Activated CD8-positive, alpha-beta T cell treated with anti-CD3 and anti-CD28 coated beads, Interleukin-2, amount 10 ng/mL, durations not matched to agents 7 days and 5 days (primary cell): Measurements from ENCODE around the gene PCGF3. TPM values are rescaled to one million over a fixed set of nuclear protein-coding genes. Genes with fewer than 3 reads are reported as not detected.

Experiments
- ATAC-seq: fragments of 150-1000 bp; cut with Tn5 transposase; one replicate; pipeline ENCODE4 v1.10.0; 2021; ENCODE audit warnings: moderate library complexity
- CTCF ChIA-PET: fragments of 350-600 bp; sonication (Branson Sonifier 250); formaldehyde crosslinking; loops from one replicate; lab custom pipeline; 2021; ENCODE audit warnings: antibody characterized with exemption; lab: Charles Lee
- POLR2A ChIA-PET: fragments of 350-600 bp; sonication (Branson Sonifier 250); formaldehyde crosslinking; loops from one replicate; lab custom pipeline; 2021; ENCODE audit warnings: antibody characterized with exemption; lab: Charles Lee
- DNase-seq: peaks from one replicate; pipeline ENCODE4 v3.0.0-alpha.2; 2020
- H3K27ac Mint-ChIP-seq: one replicate; pipeline ENCODE4 v1.8.0; 2021; ENCODE audit warnings: mild to moderate bottlenecking, mixed read lengths
- H3K27me3 Mint-ChIP-seq: one replicate; pipeline ENCODE4 v1.8.0; 2021; ENCODE audit warnings: low read depth, mixed read lengths
- H3K36me3 Mint-ChIP-seq: one replicate; pipeline ENCODE4 v1.8.0; 2021; ENCODE audit warnings: low read depth, mixed read lengths
- H3K4me1 Mint-ChIP-seq: one replicate; pipeline ENCODE4 v1.8.0; 2021; ENCODE audit warnings: low read depth, mixed read lengths
- H3K4me3 Mint-ChIP-seq: one replicate; pipeline ENCODE4 v1.8.0; 2021; ENCODE audit warnings: mild to moderate bottlenecking, mixed read lengths
- H3K9me3 Mint-ChIP-seq: one replicate; pipeline ENCODE4 v1.8.0; 2022; ENCODE audit warnings: mixed read lengths; ENCODE audit not compliant: insufficient read depth
- total RNA-seq, 2 experiments: library from RNA; stranded (reverse); gene quantifications; one replicate each; pipeline ENCODE4 v1.2.3, GENCODE V29; 2021

Gene PCGF3
- total RNA-seq, 2 experiments from 2014 or later, result 33.5 to 36.2 TPM

- H3K36me3 Mint-ChIP-seq, result peaks cover 31% of the 10 kb centered on the region
- H3K4me1 Mint-ChIP-seq, result peaks cover 18% of the 10 kb centered on the region
- ChIA-PET POLR2A (interaction anchor here (0.8 kb wide), 1 partner anchor 9 kb away, joined by 3 read pairs; no protein-coding TSS in a partner anchor), CTCF (interaction anchor here (0.9 to 1.3 kb wide), 2 partner anchors 8 to 71 kb away, joined by 3 to 6 read pairs; no protein-coding TSS in a partner anchor)
- H3K4me3 Mint-ChIP-seq, result no peak overlapping the region
- ATAC-seq (no peak), DNase-seq (no peak)
- H3K27me3 Mint-ChIP-seq, result no peaks in the 10 kb centered on the region
- H3K27ac Mint-ChIP-seq, result peak overlapping the region; percentile 34
- no peaks in the 10 kb centered on the region for H3K9me3 Mint-ChIP-seq
Observed at GRCh38 chr4:671769-672168, 33.9 kb upstream of the PCGF3 start.

- ATAC-seq, result peak; percentile 12
- Mint-ChIP-seq H3K9me3 (no peaks in the 10 kb centered on the region), H3K4me1 (peaks cover 18% of the 10 kb centered on the region), H3K36me3 (peaks cover 31% of the 10 kb centered on the region), H3K27ac (peak overlapping the region; percentile 87), H3K4me3 (peak overlapping the region; percentile 86), H3K27me3 (no peaks in the 10 kb centered on the region)
- ChIA-PET CTCF (interaction anchor here (0.6 to 2.6 kb wide), 8 partner anchors 8 to 429 kb away, joined by 3 to 11 read pairs (median 4); no protein-coding TSS in a partner anchor), POLR2A (interaction anchor here (0.8 to 2.1 kb wide), 8 partner anchors 9 to 259 kb away, joined by 3 to 17 read pairs (median 6); partner anchors contain the start of genes GAK, PCGF3 and TMEM175)
- no peak for DNase-seq
Observed at GRCh38 chr4:673349-674091, 32.1 kb upstream of the PCGF3 start.

GRCh38 chr4:674172-675035, 31.2 kb upstream of the PCGF3 start, which contains the start of the genes ATP5ME and MYL5:
TSS of gene ATP5ME (minus strand) at chr4:674276. CDS start at chr4:674247, 29 bp downstream.
TSS of gene MYL5 (plus strand) at chr4:674542. CDS start at chr4:678027, 3,485 bp downstream.
- peak within 1 kb of the TSS; percentile 86 for H3K4me3 Mint-ChIP-seq
- DNase-seq, result peak; percentile 98
- no peaks in the 10 kb centered on the region for H3K27me3 Mint-ChIP-seq
- peaks cover 31% of the 10 kb centered on the region for H3K36me3 Mint-ChIP-seq
- ChIA-PET POLR2A (interaction anchor here (0.6 to 2.1 kb wide), 11 partner anchors 8 to 337 kb away, joined by 3 to 17 read pairs (median 5); partner anchors contain the start of genes GAK, PCGF3, TMEM175 and ZNF141), CTCF (interaction anchor here (0.6 to 2.6 kb wide), 9 partner anchors 9 to 430 kb away, joined by 3 to 11 read pairs (median 4); no protein-coding TSS in a partner anchor)
- peaks cover 18% of the 10 kb centered on the region for H3K4me1 Mint-ChIP-seq
- no peaks in the 10 kb centered on the region for H3K9me3 Mint-ChIP-seq
- H3K27ac Mint-ChIP-seq, result peak within 1 kb of the TSS; percentile 90
- peak; percentile 96 for ATAC-seq

- Mint-ChIP-seq H3K4me3 (peak overlapping the region; percentile 86), H3K36me3 (peaks cover 31% of the 10 kb centered on the region), H3K27ac (peak overlapping the region; percentile 90), H3K27me3 (no peaks in the 10 kb centered on the region), H3K4me1 (peaks cover 21% of the 10 kb centered on the region), H3K9me3 (no peaks in the 10 kb centered on the region)
- ATAC-seq, result no peak
- CTCF ChIA-PET, result interaction anchor here (1.4 to 2.6 kb wide), 2 partner anchors 9 to 16 kb away, joined by 5 to 6 read pairs; no protein-coding TSS in a partner anchor
- POLR2A ChIA-PET, result interaction anchor here (1.0 to 2.1 kb wide), 4 partner anchors 11 to 72 kb away, joined by 4 to 7 read pairs (median 6); no protein-coding TSS in a partner anchor
- no peak for DNase-seq
Observed at GRCh38 chr4:675036-675882, 30.4 kb upstream of the PCGF3 start.

GRCh38 chr4:675980-676870, 29.4 kb upstream of the PCGF3 start:
- peaks cover 28% of the 10 kb centered on the region for H3K4me1 Mint-ChIP-seq
- CTCF ChIA-PET, result interaction anchor here (2.6 kb wide), 1 partner anchor 15 kb away, joined by 6 read pairs; no protein-coding TSS in a partner anchor
- no peak for ATAC-seq

GRCh38 chr4:676871-677235, 28.8 kb upstream of the PCGF3 start:
- H3K36me3 Mint-ChIP-seq, result peaks cover 16% of the 10 kb centered on the region
- peaks cover 30% of the 10 kb centered on the region for H3K4me1 Mint-ChIP-seq
- H3K9me3 Mint-ChIP-seq, result no peaks in the 10 kb centered on the region
- H3K4me3 Mint-ChIP-seq, result no peak overlapping the region
- CTCF ChIA-PET, result no interaction called here
- ATAC-seq, result no peak
- DNase-seq, result no peak
- POLR2A ChIA-PET, result no interaction called here
- H3K27me3 Mint-ChIP-seq, result no peaks in the 10 kb centered on the region
- H3K27ac Mint-ChIP-seq, result no peak overlapping the region

More at GRCh38 chr4:675980-676870, 29.4 kb upstream of the PCGF3 start:
- Mint-ChIP-seq H3K4me3 (peak overlapping the region; percentile 18), H3K36me3 (peaks cover 22% of the 10 kb centered on the region), H3K27me3 (no peaks in the 10 kb centered on the region), H3K27ac (no peak overlapping the region), H3K9me3 (no peaks in the 10 kb centered on the region)
- no peak for DNase-seq
- POLR2A ChIA-PET, result interaction anchor here (1.0 kb wide), 1 partner anchor 12 kb away, joined by 4 read pairs; no protein-coding TSS in a partner anchor

- no peak for ATAC-seq
- no peak for DNase-seq
- Mint-ChIP-seq H3K4me1 (peaks cover 27% of the 10 kb centered on the region), H3K27me3 (no peaks in the 10 kb centered on the region), H3K36me3 (peaks cover 9% of the 10 kb centered on the region), H3K4me3 (no peak overlapping the region), H3K9me3 (no peaks in the 10 kb centered on the region), H3K27ac (no peak overlapping the region)
- ChIA-PET POLR2A (no interaction called here), CTCF (no interaction called here)
Observed at GRCh38 chr4:677431-678293, 28.0 kb upstream of the PCGF3 start.

GRCh38 chr4:678331-679103, 27.1 kb upstream of the PCGF3 start:
- H3K27ac Mint-ChIP-seq, result no peak overlapping the region
- DNase-seq, result no peak
- no peaks in the 10 kb centered on the region for H3K27me3 Mint-ChIP-seq
- no peak overlapping the region for H3K4me3 Mint-ChIP-seq
- H3K4me1 Mint-ChIP-seq, result peaks cover 22% of the 10 kb centered on the region
- POLR2A ChIA-PET, result no interaction called here
- no peak for ATAC-seq
- no peaks in the 10 kb centered on the region for H3K9me3 Mint-ChIP-seq
- CTCF ChIA-PET, result no interaction called here
- peaks cover 1% of the 10 kb centered on the region for H3K36me3 Mint-ChIP-seq

GRCh38 chr4:679104-679481, 26.5 kb upstream of the PCGF3 start:
- Mint-ChIP-seq H3K36me3 (no peaks in the 10 kb centered on the region), H3K27ac (no peak overlapping the region), H3K9me3 (no peaks in the 10 kb centered on the region), H3K4me1 (peaks cover 26% of the 10 kb centered on the region), H3K27me3 (no peaks in the 10 kb centered on the region), H3K4me3 (no peak overlapping the region)
- POLR2A ChIA-PET, result no interaction called here
- DNase-seq, result no peak
- no peak for ATAC-seq
- CTCF ChIA-PET, result no interaction called here
